GM12878 (cell line): Measurements from ENCODE around the gene MAN2A2. TPM values are rescaled to one million over a fixed set of nuclear protein-coding genes. Genes with fewer than 3 reads are reported as not detected.
"Not testable (repeated sequence)": the region's sequence is repeated elsewhere in the genome, so short reads cannot be mapped to it uniquely, and the experiment has no call there.

ENCODE experiments used
- ATAC-seq: fragments of 200-7000 bp; cut with Tn5 transposase; 3 replicates; pipeline ENCODE4 v1.9.1; 2020; ENCODE audit warnings: mild to moderate bottlenecking, moderate library complexity
- BruUV-seq: library from RNA; stranded (reverse); fragments of 400-500 nt; replicated peaks from 2 replicates; lab custom pipeline; 2021; lab: Mats Ljungman, UMichigan
- CTCF ChIA-PET: fragments of 300-600 bp; sonication (Branson Sonifier 250); formaldehyde crosslinking; extraction: SDS; loops from one replicate; lab custom pipeline; 2021; ENCODE audit warnings: inconsistent platforms; lab: Yijun Ruan, JAX
- POLR2A ChIA-PET: fragments of 350-600 bp; formaldehyde crosslinking; extraction: SDS; loops from one replicate; lab custom pipeline; 2021; ENCODE audit warnings: inconsistent platforms; lab: Charles Lee
- RAD21 ChIA-PET: fragments of 300-600 bp; sonication (Branson Sonifier 250); formaldehyde crosslinking; loops from one replicate; lab custom pipeline; 2023; ENCODE audit warnings: antibody characterized with exemption; ENCODE audit not compliant: unreplicated experiment; lab: Charles Lee
- SMC1A ChIA-PET: fragments of 300-600 bp; sonication (Branson Sonifier 250); formaldehyde crosslinking; loops from one replicate; lab custom pipeline; 2023; ENCODE audit not compliant: unreplicated experiment, uncharacterized antibody; lab: Charles Lee
- DNase-seq: peaks from one replicate; pipeline ENCODE4 v3.0.0-alpha.2; 2011; ENCODE audit warnings: low read depth, low spot score
- FAIRE-seq: peaks from 3 replicates; lab custom pipeline; 2011; peaks lifted over from hg19 to GRCh38; lab: Jason Lieb, UNC
- H2AFZ ChIP-seq: 2 replicates; pipeline ENCODE4 v1.6.0; 2011; ENCODE audit warnings: low read depth, low read length, control low read depth; ENCODE audit not compliant: control insufficient read depth
- H3K27ac ChIP-seq: 2 replicates; pipeline ENCODE4 v1.5.1; 2011; ENCODE audit warnings: control low read depth; ENCODE audit not compliant: control insufficient read depth, insufficient read depth
- H3K27me3 ChIP-seq, 2 experiments: replicated peaks in 1 of 2; 2 replicates each; pipeline versions ENCODE4 v1.6.0 to v1.6.1; 2011; ENCODE audit warnings: low read length in 1 of 2; ENCODE audit not compliant: control insufficient read depth in 2 of 2, insufficient read depth in 2 of 2
- H3K36me3 ChIP-seq, 2 experiments: 2 replicates each; pipeline ENCODE4 v1.5.1; 2011; ENCODE audit warnings: low read length in 1 of 2; ENCODE audit not compliant: control insufficient read depth in 2 of 2, insufficient read depth in 2 of 2
- H3K4me1 ChIP-seq: 2 replicates; pipeline ENCODE4 v1.6.1; 2011; ENCODE audit warnings: mild to moderate bottlenecking, low read length, moderate library complexity, mixed read lengths; ENCODE audit not compliant: control insufficient read depth, insufficient read depth
- H3K4me2 ChIP-seq: 2 replicates; pipeline ENCODE4 v1.6.0; 2011; ENCODE audit warnings: control low read depth; ENCODE audit not compliant: control insufficient read depth, insufficient read depth
- H3K4me3 ChIP-seq: fragments of 200-600 bp; sonication (generic); 2 replicates; pipeline ENCODE4 v1.5.1; 2016
- H3K79me2 ChIP-seq: 2 replicates; pipeline ENCODE4 v1.6.0; 2011; ENCODE audit warnings: low read length; ENCODE audit not compliant: control insufficient read depth, insufficient read depth
- H3K9ac ChIP-seq: 2 replicates; pipeline ENCODE4 v1.8.0; 2011; ENCODE audit warnings: low read length, control low read depth, mixed read lengths; ENCODE audit not compliant: control insufficient read depth, insufficient read depth
- H3K9me3 ChIP-seq: replicated peaks from 3 replicates; pipeline ENCODE4 v1.5.1; 2011; ENCODE audit warnings: mild to moderate bottlenecking, low read length; ENCODE audit not compliant: control insufficient read depth, insufficient read depth
- H4K20me1 ChIP-seq: 2 replicates; pipeline ENCODE4 v1.6.0; 2011; ENCODE audit not compliant: control insufficient read depth, insufficient read depth
- BRCA1 ChIP-seq: IDR thresholded peaks from 2 replicates; pipeline ENCODE4 v1.6.1; 2011; ENCODE audit warnings: low read depth, low read length, improper control_type of control experiment
- CBFB ChIP-seq: IDR thresholded peaks from 2 replicates; pipeline ENCODE4 v1.6.1; 2016; ENCODE audit warnings: antibody characterized with exemption, low read depth
- CHD2 ChIP-seq: IDR thresholded peaks from 2 replicates; pipeline ENCODE4 v1.6.1; 2011; ENCODE audit warnings: low read depth, low read length, improper control_type of control experiment, borderline replicate concordance
- CREB1 ChIP-seq: IDR thresholded peaks from 2 replicates; pipeline ENCODE4 v1.6.1; 2012; ENCODE audit warnings: low read depth, mild to moderate bottlenecking, inconsistent platforms
- HDAC6 ChIP-seq: fragments of 200-600 bp; sonication (generic); IDR thresholded peaks from one replicate; pipeline ENCODE4 v1.8.0; 2017; ENCODE audit warnings: antibody characterized with exemption; ENCODE audit not compliant: unreplicated experiment
- JUND ChIP-seq: IDR thresholded peaks from 2 replicates; pipeline ENCODE4 v1.6.1; 2012; ENCODE audit warnings: low read depth, mild to moderate bottlenecking, low read length, improper control_type of control experiment, moderate library complexity
- MEF2B ChIP-seq: fragments of 450-650 bp; IDR thresholded peaks from 2 replicates; pipeline ENCODE4 v1.6.1; 2018; ENCODE audit warnings: mild to moderate bottlenecking, moderate library complexity; ENCODE audit not compliant: partially characterized antibody, poor library complexity, severe bottlenecking
- NFYB ChIP-seq: IDR thresholded peaks from 2 replicates; pipeline ENCODE4 v1.6.1; 2011; ENCODE audit warnings: low read depth, mild to moderate bottlenecking, low read length, improper control_type of control experiment, moderate library complexity; ENCODE audit not compliant: insufficient read depth
- RAD21 ChIP-seq: IDR thresholded peaks from 2 replicates; pipeline ENCODE4 v1.6.1; 2011; ENCODE audit warnings: mild to moderate bottlenecking, low read depth, low read length, moderate library complexity; ENCODE audit not compliant: insufficient read depth
- RELA ChIP-seq: fragments of 450-650 bp; IDR thresholded peaks from 2 replicates; pipeline ENCODE4 v1.8.0; 2014; ENCODE audit warnings: borderline replicate concordance; ENCODE audit not compliant: partially characterized antibody
- SP1 ChIP-seq: IDR thresholded peaks from one replicate; pipeline ENCODE4 v1.6.1; 2011; ENCODE audit warnings: low read depth, low read length
- SUPT20H ChIP-seq: IDR thresholded peaks from 2 replicates; pipeline ENCODE4 v1.6.1; 2011; ENCODE audit warnings: low read depth, mild to moderate bottlenecking, low read length, moderate library complexity, borderline replicate concordance; ENCODE audit not compliant: control insufficient read depth
- TBL1XR1 ChIP-seq: IDR thresholded peaks from 2 replicates; pipeline ENCODE4 v1.6.1; 2012; ENCODE audit warnings: low read depth, low read length, improper control_type of control experiment
- YBX1 ChIP-seq: fragments of 450-650 bp; IDR thresholded peaks from 2 replicates; pipeline ENCODE4 v1.6.1; 2016; ENCODE audit warnings: antibody characterized with exemption
- WGBS: methylation state at CpG from one replicate; pipeline ENCODE4 v1.1.6; 2016; ENCODE audit warnings: low lambda C conversion rate; ENCODE audit not compliant: insufficient replicate concordance, insufficient coverage; ENCODE audit errors: missing lambda C conversion rate; 5-methylcytosine and 5-hydroxymethylcytosine counted together
- in situ Hi-C: fragments of 300-500 bp; cut with MboI; formaldehyde crosslinking; loops from 9 replicates; pipeline ENCODE4 v1.14.3; 2018; ENCODE audit warnings: mixed read lengths
- intact Hi-C: fragments of 100-400 bp; cut with micrococcal nuclease; formaldehyde crosslinking; loops from one replicate; pipeline ENCODE4 v1.14.2; 2022; ENCODE audit not compliant: unreplicated experiment
- polyA plus RNA-seq, 11 experiments: library from polyadenylated mRNA; depleted of rRNA in 4 of 11; unstranded in 6 of 11; stranded (reverse) in 5 of 11; fragments of >200 nt; fragmentation: Nextera tagmentation in 4 of 11; fragmentation: Illumina TruSeq in 1 of 11; extraction: Ambion mirVana in 4 of 11; extraction: Trizol in 1 of 11; gene quantifications; 1 replicate in 1 of 11; 2 replicates in 10 of 11; pipeline versions ENCODE4 v1.2.1 to v1.2.3, GENCODE V29; 2011 to 2016; ENCODE audit warnings: inconsistent platforms in 2 of 11, missing spikeins in 2 of 11, low read depth in 1 of 11
- total RNA-seq, 4 experiments: library from RNA; depleted of rRNA in 3 of 4; stranded (reverse); fragments of >200 nt in 3 of 4; fragmentation: Illumina TruSeq in 1 of 4; extraction: Trizol in 1 of 4; gene quantifications; 2 replicates each; pipeline versions ENCODE4 v1.2.1 to v1.2.3, GENCODE V29; 2013 to 2021
- TF ChIP-seq, protein P1 (sequence below): fragments of 450-650 bp; IDR thresholded peaks from 2 replicates; pipeline ENCODE4 v1.6.1; 2016; ENCODE audit warnings: mild to moderate bottlenecking

Gene MAN2A2
- total and polyA plus RNA-seq, 10 of the 15 experiments (the other 5 are each of a cell fraction or from before 2014, with no cell fraction given) = 4.2 to 79.4 (median 23.2) TPM

DNA sequence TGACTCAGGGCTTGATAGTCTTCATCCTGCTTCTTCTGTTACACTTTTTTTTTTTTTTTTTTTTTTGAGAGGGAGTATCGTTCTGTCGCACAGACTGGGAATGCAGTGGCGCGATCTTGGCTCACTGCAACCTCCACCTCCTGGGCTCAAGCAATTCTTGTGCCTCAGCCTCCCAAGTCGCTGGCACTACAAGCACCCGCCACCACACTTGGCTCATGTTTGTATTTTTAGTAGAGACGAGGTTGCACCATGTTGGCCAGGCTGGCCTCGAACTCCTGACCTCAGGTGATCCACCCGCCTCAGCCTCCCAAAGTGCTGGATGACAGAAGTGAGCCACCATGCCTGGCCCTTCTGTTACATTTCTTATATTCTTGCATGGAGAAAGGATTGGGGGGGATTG is 28.1 kb upstream of the MAN2A2 start:
- H3K4me2 ChIP-seq, H2AFZ ChIP-seq, H3K9me3 ChIP-seq, in situ Hi-C loops, H3K27me3 ChIP-seq, ATAC-seq, RAD21 ChIA-PET, H3K9ac ChIP-seq, BruUV-seq, FAIRE-seq, H4K20me1 ChIP-seq, H3K27ac ChIP-seq, H3K4me3 ChIP-seq, DNase-seq: not testable (repeated sequence)
- H3K79me2 ChIP-seq = peaks cover 29% of the 10 kb centered on the region
- CTCF ChIA-PET = interaction anchor here (1.3 kb wide), 1 partner anchor 10 kb away, joined by 4 read pairs; the partner anchor contains the start of gene FES
- SMC1A ChIA-PET = interaction anchor here (2.0 kb wide), 1 partner anchor 11 kb away, joined by 8 read pairs; no protein-coding TSS in a partner anchor
- peaks cover 18% of the 10 kb centered on the region for H3K4me1 ChIP-seq
- POLR2A ChIA-PET = interaction anchor here (1.9 kb wide), 1 partner anchor 158 kb away, joined by 4 read pairs; the partner anchor contains the start of gene BLM
- intact Hi-C loops = loop anchor here (5.0 kb wide), 3 partner anchors 43 to 158 kb away; partner anchors contain the start of gene BLM
- WGBS = 92% methylated on average over 8 of the region's 9 CpGs
- H3K36me3 ChIP-seq = peaks cover 17 to 29% of the 10 kb centered on the region in 2 experiments; a peak in 3 of 4 replicates

DNA sequence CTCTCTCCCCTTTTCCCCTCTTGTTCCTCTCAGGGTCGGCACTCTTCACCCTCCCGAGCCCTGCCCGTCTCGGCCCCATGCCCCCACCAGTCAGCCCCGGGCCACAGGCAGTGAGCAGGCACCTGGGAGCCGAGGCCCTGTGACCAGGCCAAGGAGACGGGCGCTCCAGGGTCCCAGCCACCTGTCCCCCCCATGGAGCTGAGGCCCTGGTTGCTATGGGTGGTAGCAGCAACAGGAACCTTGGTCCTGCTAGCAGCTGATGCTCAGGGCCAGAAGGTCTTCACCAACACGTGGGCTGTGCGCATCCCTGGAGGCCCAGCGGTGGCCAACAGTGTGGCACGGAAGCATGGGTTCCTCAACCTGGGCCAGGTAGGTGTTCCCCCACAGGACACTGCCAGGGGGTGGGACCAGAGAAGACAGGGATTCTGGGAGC is 27.5 kb upstream of the MAN2A2 start:
- Histone ChIP-seq H3K36me3 (peaks cover 17 to 32% of the 10 kb centered on the region in 2 experiments; a peak in 3 of 4 replicates), H4K20me1 (peaks cover 4% of the 10 kb centered on the region; the same call in 1 of the 2 replicates), H3K79me2 (peaks cover 29% of the 10 kb centered on the region), H3K4me2 (no peak overlapping the region), H2AFZ (no peak overlapping the region), H3K9ac (no peak overlapping the region), H3K4me3 (no peak overlapping the region), H3K4me1 (peaks cover 12% of the 10 kb centered on the region), H3K27ac (no peak overlapping the region), H3K9me3 (no peaks in the 10 kb centered on the region), H3K27me3 (no peaks in the 10 kb centered on the region)
- intact Hi-C loops (no loop called here), in situ Hi-C loops (no loop called here)
- no TSS peak for BruUV-seq
- CTCF ChIA-PET = interaction anchor here (1.3 kb wide), 1 partner anchor 9 kb away, joined by 4 read pairs; the partner anchor contains the start of gene FES
- DNase-seq (no peak), FAIRE-seq (no peak), ATAC-seq (no peak)
- POLR2A ChIA-PET = no interaction called here
- RAD21 ChIA-PET = no interaction called here
- SMC1A ChIA-PET = no interaction called here
- WGBS = 96% methylated on average over 8 of the region's 12 CpGs
- TF ChIP-seq TBL1XR1 (no peak), JUND (no peak), BRCA1 (no peak), MEF2B (no peak), CHD2 (no peak), CBFB (no peak), SUPT20H (no peak), RELA (no peak), YBX1 (no peak), CREB1 (no peak), NFYB (no peak), HDAC6 (no peak), SP1 (no peak), RAD21 (no peak)
- TF ChIP-seq, protein P1, sequence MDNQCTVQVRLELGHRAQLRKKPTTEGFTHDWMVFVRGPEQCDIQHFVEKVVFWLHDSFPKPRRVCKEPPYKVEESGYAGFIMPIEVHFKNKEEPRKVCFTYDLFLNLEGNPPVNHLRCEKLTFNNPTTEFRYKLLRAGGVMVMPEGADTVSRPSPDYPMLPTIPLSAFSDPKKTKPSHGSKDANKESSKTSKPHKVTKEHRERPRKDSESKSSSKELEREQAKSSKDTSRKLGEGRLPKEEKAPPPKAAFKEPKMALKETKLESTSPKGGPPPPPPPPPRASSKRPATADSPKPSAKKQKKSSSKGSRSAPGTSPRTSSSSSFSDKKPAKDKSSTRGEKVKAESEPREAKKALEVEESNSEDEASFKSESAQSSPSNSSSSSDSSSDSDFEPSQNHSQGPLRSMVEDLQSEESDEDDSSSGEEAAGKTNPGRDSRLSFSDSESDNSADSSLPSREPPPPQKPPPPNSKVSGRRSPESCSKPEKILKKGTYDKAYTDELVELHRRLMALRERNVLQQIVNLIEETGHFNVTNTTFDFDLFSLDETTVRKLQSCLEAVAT = no peak
